Midbrain (tissue), 1 donor: ENCODE results near the gene OPRL1.

Source experiments
- DNase-seq: peaks from one replicate; lab custom pipeline; 2025; lab: John Stamatoyannopoulos, UW

The OPRL1 gene

DNA sequence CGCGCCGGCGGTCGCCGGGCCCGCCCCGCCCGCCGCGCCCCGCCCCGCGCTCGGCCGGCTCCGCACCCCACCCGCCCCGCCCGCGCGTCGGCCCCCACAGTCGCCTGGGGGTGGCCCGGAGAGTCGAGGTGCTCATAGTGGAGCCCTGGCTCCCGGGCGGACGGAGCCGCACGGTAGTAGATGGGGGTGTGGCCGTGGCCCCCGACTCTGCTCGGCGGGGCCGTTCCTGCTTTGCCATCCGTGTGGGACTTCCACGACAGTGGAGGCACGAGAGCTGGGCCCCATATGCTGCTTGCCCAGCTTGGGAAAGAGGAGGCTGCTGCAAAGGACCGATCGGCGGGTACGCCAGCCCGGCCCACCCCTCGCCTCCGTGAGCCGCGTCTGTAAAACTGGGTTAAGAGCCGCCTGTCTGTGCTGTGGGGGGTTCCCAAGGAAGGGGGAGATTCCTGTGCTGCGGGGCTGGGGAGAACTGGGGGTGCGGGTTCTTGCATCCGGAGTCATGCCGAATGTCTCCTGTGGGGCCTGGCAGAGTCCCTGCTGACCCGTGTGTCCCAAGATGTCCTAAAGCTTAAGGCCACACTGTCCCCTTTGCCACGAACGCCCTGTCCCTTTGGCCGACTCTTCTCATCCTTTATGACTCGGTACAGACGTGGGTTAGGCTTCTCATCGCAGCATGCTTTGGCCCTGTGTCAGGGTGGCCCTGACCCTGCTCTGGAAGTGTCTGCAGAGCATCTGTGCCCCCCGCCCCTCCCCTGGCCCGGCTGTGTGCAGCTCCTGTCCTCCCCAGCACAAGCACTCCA is at the start of gene OPRL1:
Gene OPRL1, plus strand, starts transcription at position 70 of the 800 bp plus-strand sequence. CDS start 12,639 bp downstream, outside the sequence.
- DNase-seq = no peak

DNA sequence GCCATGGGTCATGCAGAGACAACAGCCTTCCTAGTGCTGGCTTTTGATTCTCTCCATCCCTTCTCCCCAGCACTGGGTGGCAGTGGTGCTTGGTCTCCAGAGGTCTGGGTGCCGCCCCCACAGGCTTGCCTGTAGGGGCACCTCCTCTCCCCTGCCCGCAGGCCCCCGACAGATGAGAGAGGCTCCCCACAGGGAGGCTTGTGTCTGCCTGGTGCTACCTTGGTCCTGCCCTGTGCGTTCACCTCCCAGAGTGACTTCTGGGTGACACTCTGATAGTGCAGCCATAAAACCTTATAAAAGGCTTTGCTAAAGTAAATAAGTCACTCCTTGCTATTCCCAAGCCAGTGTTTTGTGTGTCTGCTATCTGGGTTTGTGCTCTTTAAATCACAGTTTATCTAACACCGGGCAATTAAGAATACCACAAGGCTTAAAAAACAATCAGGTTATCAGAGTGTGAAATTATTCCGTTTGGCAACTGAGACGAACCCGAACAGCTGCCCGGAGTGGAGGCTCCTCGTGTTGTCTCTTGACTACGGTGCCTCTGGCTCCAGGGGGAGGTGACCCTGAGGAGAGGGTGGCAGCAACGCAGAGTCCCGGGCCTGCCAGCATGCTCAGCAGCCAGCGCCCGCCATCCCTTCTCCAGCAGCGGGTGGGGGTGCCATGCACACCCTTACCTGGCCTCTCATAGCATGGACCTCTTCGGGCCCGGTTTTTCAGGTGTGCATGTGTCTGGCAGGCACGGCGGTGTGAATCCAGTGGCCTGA is 49.3 kb upstream of the OPRL1 start:
- no peak for DNase-seq

DNA sequence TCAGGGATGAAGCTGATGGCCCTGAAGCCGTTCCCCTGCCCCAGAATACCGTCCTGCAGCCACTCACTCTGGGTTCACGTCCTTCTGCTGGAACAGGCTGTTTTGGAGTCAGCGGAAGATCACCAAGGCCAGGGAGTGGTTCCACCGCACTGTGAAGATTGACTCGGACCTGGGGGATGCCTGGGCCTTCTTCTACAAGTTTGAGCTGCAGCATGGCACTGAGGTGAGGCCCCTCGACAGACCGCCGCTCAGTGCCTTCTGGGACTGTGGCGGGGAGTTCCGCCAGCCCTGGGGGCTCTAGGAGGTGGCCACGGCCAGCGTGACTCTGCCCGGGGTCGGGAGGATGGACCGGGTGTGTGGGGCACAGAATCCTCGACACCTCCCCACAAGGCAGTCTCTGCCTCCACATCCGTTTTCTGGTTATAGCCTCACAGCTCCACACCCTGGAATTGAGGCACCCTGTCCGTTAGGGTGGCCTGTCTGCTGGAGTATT is 48.0 kb upstream of the OPRL1 start:
- no peak for DNase-seq

DNA sequence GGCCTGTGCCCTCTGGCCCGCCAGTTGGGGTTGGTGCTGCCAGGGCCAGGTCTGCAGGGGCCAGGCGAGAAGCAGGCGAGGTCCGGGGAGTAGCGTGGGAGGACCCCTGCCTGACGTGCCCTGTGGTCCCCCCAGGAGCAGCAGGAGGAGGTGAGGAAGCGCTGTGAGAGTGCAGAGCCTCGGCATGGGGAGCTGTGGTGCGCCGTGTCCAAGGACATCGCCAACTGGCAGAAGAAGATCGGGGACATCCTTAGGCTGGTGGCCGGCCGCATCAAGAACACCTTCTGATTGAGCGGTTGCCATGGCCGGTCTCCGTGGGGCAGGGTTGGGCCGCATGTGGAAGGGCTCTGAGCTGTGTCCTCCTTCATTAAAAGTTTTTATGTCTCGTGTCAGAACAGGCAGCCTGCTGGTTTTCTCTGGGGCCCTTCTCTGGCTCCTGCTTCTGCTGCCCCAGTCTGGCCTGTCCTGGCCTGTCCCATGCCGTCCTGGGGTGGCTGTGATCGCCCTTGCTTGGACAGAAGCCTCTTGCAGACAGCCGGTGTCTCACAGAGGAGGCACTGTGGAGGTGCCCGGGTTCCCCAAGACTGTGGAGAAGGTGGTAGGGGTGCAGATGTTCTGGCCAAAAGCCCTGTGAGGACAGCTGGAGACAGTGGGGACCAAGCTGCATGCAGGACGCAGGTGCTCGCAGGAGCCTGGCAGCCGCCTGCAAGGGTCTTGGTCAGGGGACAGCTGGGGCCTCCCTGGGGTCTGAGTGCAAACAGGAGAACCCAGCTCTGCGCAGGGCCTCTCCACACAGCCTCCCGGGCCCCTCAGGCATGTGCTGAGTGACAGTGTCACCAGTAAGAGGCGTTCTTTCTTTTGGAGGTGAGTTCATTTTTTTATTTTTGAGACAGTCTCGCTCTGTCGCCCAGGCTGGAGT is 46.9 kb upstream of the OPRL1 start:
- no peak for DNase-seq

DNA sequence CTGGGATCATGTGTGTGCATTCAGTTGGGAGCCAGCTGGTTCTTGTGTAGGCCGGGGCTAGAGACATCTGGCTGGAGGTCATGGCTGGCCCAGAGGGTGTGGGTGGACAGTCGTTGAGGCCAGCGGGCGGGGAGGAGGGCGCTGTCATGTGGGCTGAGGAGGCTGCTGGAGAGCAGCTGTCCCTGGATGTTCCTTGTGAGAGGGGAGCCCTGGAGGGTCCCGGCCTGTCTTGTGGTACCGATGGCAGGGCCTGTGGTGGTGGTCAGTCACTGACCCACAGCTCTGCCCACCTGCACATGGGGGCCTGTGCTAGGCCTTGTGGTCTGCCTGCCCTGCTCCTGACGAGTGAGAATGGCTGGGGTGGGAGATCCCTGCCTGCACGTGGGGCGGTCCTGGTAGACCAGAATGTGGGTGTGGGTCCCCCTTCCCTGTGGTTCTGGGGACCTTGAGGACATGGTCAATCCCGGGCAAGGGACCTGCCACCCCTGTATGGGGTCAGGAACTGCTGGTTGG is 45.8 kb upstream of the OPRL1 start:
- no peak for DNase-seq

DNA sequence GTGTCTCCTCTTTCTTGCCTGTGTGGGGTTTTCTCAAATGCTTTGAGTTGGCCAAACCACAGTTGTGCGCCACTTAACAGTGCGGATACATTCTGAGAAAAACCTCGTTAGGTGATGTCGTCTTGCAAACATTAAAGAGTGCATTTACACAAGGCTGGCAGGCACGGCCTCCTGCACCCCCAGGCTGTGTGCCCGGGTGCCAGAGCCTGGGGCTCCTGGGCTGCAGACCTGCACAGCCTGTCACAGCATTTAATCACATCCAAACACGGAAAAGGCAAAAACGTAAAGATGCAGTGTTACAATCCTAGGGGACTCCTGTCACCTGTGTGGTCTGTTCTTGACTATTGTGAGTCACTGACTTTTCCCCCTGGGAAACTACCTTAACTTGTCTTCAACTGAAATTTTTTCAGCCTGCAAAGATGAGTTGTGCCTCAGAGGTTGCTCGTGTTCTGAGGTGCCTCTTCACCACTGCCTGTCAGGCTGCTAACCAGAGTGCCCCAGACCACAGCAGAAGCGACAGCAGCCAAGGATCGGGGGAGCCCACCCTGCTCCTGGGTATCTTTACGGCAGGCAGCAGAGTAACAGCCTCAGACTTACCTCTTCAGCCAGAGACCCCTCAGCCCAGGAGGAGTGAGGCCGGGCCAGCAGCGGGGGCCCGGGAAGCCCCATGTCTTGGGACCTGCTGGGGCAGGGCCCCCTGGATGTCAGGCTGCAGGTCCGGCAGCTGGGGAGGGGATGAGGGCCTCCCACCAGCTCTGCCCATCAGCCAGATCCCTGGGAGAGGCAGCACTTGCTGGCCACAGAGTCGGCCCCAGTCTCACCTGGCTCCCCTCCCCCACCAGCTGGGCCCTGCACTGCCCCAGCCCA is 44.6 kb upstream of the OPRL1 start:
- no peak for DNase-seq

DNA sequence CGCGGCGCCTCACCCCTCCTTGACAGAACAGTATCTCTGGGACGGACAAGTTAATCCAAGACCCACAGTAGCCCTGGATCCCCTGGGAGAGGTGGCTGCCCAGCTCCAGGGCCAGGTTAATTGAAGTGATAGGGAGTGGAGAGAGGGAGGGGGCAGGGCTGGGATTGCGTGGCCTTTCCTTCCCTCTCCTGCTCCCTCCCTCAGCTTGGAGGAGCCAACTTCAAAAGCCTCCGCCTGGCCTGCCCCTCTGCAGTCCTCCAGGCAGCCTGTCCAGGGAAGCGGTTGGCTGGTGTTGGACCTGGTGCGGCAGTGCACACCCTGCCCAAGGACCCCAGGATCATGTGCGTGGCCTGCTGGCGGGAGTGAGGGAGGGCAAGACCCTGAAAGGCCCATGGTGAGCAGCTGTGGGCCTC is 43.9 kb upstream of the OPRL1 start, which contains the start of gene C20orf204:
Gene C20orf204, plus strand, starts transcription at position 250 of the 413 bp plus-strand sequence. Its CDS starts 142 bp downstream, at position 392.
- DNase-seq = no peak

DNA sequence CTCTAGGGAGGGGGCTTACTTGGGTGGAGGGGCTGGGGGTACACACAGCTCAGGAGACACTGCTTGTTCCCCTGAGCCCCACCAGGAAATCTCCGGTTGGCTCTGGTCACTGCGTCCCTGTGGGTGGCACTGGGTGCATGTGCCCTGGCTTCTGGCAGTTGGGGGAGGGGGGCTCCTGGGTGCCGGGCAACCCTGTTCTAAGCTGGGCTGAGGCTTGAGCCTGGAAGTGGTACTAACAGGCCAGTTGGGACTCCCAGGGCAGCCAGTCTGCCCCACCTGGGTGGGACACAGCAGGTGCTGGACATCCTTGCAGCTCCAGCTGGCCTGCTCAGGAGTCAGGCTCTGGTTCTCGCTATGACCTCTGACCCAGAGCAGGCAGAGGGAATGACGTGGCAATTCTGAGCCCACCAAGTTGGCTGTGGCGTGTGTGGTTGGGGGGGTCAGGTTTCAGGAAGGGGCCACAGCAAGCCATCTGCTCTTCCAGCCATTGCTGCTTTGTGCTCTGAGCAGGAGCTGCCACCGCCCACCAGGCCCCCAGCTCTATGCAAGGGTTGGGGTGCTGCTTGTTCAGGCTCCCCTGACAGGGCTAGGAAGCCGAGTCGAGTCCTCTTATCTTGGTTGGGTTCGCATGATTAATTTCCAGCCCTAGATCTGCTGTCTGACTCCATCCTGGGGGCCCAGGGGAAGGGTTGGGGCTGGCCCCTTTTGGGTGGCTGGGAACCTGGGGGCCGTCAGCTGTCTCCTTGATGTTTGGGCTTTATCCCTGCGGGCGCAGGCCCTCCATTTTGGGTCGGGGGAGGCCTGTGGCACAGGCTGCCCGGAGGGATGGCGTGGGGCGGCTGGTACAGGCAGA is 43.3 kb upstream of the OPRL1 start:
- no peak for DNase-seq

DNA sequence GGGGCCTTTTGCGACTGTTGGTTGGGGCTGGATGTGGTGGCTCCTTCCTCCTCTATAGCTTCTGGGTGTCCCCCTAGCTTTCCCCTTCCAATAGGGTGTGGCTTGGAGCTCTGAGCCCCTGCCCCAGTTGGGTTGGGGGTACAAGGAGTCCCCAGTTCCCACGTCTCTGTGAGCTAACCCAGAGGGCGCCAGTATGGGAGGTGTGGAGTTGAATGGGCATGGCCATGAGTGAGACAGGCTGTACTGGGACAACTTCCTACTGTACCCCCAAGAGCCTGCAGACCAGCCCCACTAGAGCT is 42.7 kb upstream of the OPRL1 start:
- no peak for DNase-seq

DNA sequence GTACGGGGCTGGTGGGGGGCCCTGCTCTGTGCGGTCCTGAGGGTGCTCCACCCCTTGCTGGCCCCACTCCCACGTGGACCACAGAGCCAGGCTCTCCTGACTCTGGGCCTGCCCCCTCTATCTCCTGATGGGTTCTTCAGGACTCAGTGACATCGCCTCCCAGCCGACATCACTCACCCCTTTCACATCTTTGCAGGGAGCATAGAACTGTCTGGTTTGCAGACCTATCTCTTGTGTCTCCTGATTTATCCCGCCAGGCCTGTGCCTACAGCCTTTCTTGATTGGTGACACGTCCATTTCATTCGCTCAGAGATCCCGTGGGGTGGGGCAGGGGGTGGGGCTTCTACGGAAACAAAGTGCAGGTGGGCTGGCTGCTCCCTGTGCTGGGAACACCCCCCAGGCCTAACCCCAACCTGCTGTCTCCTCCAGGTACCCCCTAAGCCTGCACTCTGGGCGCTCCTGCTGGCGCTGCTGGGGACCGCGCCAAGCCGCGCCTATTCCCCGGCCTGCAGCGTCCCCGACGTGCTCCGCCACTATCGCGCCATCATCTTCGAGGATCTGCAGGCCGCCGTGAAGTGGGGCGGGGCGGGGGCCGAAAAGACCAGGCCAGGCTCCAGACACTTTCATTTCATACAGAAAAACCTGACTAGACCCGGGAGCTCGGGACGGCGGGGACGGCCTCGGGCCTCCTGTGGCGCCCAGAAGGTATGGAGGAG is 42.2 kb upstream of the OPRL1 start:
- DNase-seq = no peak

DNA sequence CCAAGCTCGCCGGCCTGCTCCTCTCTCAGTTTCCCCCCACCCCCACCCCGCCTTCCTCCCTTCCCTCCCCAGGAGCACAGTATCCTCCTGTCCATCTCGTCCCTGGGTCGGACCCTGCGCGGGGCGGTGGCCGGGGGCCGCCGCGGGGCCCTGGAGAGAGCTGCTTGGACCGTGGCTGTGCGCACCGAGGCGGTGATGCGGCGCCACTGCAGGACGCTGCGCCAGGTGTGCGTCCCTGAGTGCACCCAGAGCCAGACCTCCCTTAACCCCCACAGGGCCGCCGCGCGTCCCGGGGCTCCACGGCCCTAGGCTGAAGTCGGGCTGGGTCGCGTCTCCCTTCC is 41.7 kb upstream of the OPRL1 start:
- no peak for DNase-seq

DNA sequence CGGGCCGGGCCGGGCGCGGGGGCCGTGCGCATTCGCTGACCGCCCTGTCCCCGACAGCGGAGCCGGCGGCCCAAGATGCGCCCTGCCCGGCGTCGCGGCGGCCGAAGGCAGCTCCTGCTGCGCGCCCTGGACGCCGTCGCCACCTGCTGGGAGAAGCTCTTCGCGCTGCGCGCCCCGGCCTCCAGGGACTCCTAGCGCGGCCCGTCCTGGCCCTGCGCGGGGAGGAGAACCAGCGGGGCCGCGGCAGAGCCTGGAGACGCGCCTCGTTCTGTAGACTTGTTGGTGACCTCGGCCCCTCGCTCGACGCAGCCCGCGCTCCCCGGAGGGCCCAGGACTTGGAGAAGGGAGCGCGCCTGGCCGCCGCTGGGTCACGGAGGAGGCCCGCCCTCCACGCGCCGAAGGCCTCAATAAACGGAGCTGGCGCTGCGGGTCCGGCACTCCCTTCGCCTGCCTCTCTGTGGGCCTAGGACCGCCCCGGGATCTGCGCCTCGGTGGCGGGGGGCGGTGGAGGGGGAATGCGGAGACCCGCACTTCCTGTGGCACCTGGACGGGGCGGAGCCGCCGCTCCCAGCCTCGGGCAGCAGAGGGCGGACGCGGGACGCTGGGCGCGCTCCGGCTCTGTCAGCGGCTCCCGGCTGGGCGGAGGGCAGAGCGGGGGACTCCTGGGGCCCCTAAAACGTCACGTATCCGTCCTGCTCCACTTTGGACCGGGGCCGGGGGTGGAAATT is 41.2 kb upstream of the OPRL1 start:
- DNase-seq = no peak

DNA sequence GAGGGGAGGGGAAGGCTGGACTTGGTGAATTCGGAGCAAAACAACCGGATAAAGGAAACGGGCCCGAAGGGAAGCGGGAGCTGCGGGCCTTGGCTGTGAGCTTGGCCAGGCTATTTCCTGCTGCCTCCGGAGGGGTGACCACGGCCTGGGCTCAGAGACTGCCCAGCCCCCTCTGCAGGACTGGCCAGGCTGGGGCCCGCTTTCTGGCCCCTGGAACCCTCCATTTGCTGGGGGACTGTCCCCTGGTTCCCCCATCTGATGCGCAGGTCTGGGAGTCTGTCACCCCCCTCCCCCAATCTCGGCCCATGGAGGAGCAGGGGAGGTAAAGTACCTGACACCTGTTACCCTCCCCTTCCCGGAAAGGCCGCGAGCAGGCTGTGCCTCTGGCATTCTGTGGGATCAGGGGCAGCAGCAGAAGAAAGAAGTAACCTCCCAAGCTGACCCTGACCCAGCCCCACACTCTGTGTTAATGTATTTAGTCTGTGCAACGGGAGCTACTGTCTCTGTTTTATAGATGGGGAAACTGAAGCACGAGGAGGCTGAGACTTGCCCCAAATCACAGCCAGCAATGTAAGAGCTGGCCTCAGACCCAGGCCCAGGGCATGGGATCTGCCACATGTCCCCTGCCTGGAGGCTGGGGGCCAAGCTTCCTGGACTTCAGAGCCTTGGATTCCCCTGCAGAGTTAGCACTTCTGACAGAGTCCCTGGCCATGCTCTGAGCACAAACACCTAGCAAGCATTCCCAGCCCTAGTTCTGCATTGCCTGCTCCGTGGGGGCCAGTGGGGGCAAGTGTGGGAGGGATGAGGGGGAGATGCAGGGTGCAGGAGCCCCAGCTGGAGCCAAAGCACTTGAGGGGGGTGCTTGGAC is 40.4 kb upstream of the OPRL1 start:
- no peak for DNase-seq

DNA sequence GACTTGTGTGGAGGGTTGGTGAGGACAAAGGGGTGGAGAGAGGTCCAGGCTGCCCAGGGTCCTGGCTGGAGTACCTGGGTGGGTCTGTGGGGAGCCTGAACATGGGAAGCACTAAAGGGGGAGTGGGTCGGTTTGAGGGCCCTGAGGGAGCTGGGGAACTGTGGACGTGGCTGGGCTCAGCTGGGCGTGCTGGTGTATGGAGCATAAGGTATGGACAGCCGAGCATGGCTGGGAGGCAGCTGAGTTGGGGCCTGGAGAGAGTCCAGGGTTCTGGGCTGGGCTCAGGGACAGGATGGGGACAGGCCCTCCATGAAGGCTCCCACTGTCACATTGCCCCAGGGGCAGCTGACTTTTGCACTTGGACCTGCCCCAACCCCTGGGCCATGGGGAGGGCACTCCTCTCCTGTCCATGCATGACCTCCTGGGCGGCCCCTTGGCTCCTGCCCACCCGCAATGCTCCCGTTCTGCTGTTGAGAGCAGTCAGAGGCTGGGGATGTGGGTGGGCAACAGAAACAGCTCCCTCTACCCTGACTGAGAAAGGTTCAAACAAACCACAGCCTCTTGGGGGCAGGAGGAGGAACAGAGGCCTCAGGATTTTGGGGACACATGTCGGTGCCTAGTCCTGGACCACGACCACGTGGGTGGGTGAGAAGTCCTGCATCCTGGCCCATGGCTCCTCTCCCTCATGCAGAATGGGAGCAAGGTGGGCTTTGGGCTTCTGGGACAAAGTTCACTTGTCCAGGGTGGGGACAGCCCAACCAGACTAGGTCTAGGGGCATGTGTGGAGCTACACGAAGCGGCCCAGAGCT is 39.4 kb upstream of the OPRL1 start:
- no peak for DNase-seq

DNA sequence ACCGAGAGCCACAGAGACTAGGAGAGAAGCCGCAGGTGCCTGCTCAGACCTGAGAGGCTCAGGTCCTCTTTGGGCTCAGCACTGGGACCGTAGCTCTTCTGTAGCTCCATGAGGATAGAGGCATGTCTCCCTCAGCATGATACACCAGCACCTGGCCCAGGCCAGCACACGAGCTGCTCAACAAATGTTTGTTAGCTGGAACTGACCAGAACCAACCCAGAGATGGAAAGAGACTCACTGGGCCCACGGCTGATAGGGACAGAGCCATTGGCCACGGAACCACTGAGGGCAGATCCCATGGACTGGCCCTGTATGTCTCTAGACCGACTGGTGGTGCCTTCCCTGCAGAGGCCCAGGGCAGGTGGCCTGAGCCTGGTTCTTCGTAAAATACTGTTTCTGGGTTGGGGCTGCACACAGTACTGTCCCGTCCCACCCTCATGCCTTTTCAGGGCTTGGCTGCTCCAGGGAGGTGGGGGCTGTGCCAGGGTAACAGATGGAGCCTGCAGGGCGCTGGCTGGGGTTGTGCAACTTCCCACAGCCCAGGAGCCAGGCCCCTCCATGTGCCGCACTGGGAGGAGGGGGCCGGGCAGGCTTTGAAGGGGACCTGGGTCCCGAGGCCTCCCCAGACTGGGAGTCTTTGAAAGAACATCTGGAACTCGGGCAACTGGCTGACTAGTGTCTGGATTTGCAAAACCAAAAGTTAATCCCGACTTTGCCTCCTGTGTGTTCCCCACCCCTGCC is 38.7 kb upstream of the OPRL1 start:
- DNase-seq = no peak

DNA sequence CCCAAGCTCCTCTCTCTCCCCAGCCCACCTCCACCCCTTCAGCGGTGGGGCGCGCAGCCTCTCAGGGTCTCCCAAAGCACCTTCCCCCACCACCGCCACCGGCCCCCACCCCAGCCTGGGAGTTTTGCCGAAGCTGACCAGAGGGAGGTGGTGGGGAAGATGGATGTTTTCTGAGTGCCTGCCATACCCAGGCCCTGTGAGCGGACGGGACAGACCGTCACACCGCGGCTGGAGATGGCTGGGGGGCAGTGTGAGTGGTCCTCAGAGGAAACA is 38.2 kb upstream of the OPRL1 start:
- no peak for DNase-seq
